GM21528 (cell line): ENCODE results near the gene ANO4.
"Not testable (repeated sequence)": the region's sequence is repeated elsewhere in the genome, so short reads cannot be mapped to it uniquely, and the experiment has no call there.

ENCODE experiments used
- ATAC-seq: cut with Tn5 transposase; IDR thresholded peaks from one replicate; pipeline ENCODE4 v1.9.1; 2021; ENCODE audit warnings: mild to moderate bottlenecking, moderate library complexity; ENCODE audit not compliant: unreplicated experiment, low FRiP score

The ANO4 gene

GRCh38 chr12:100867639-100868393 lies 73.2 kb downstream of the ANO4 start:
- ATAC-seq: no peak

- ATAC-seq: no peak
Observed at GRCh38 chr12:100868487-100868886, 73.9 kb downstream of the ANO4 start.

GRCh38 chr12:100871195-100871734 lies 76.7 kb downstream of the ANO4 start:
- ATAC-seq: no peak

- no peak for ATAC-seq
Observed at GRCh38 chr12:100875156-100875555, 80.6 kb downstream of the ANO4 start.

GRCh38 chr12:100875771-100876170 lies 81.2 kb downstream of the ANO4 start:
- no peak for ATAC-seq

- no peak for ATAC-seq
Observed at GRCh38 chr12:100877776-100878175, 83.2 kb downstream of the ANO4 start.

- ATAC-seq: no peak
Observed at GRCh38 chr12:100895192-100895591, 100.6 kb downstream of the ANO4 start.

DNA sequence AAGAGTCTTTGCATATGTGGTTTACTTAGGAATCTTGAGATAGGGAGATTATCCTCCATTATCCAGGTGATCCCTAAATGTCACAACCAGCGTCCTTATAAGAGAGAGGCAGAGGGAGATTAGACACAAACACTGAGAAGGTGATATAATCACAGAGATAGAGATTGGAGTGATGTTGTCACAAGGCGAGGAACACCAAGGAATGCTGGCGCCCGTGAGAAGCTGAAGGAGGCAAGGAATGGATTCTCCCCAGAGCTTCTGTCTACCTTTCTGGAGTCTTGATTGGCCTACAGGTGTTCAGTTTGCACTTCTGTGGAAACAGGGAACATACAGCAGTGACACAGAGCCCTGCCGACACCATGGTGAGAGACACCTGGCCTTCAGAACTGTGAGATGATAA lies 101.6 kb downstream of the ANO4 start:
- no peak for ATAC-seq

- ATAC-seq: no peak
Observed at GRCh38 chr12:100897240-100897639, 102.7 kb downstream of the ANO4 start.

- ATAC-seq: no peak
Observed at GRCh38 chr12:100899301-100899700, 104.7 kb downstream of the ANO4 start.

DNA sequence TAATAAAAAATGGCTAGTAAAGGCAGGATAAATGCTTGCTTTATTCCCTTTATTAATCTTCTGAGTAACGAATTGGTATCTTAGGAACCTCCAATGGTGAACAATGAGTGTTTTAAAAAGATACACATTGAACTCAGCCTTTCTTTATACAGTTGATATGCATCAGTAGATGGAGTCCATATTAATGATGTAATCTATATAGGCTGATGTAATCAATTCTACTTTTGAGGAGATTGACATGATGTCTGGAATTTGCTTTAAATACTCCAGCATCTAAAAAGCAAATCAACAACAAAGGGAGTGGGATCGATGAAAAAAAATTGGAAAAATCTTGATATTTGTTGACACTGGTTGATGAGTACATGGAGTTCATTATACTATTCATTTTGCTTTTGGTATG lies 106.2 kb downstream of the ANO4 start:
- ATAC-seq: no peak

- no peak for ATAC-seq
Observed at GRCh38 chr12:100901266-100901665, 106.7 kb downstream of the ANO4 start.

DNA sequence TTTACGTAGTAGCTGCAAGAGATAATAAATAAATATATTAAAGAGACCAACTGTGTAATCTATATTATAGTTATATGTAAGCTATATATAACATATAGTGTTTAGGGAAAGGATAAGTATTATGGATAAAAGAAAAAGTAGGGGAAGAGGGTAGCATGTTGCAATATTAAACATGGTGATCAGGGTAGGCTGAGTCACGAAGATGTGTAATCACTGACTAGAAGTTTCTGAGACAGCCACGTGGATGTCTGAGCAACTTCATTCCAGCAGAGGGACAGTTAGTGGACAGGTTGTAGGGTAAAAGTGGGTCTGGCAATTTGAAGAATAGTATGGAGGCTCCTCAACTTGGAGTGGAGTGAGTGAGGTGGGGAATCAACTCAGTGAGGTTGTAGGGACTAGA lies 109.7 kb downstream of the ANO4 start:
- no peak for ATAC-seq

GRCh38 chr12:100908501-100908900 lies 113.9 kb downstream of the ANO4 start:
- ATAC-seq: no peak

DNA sequence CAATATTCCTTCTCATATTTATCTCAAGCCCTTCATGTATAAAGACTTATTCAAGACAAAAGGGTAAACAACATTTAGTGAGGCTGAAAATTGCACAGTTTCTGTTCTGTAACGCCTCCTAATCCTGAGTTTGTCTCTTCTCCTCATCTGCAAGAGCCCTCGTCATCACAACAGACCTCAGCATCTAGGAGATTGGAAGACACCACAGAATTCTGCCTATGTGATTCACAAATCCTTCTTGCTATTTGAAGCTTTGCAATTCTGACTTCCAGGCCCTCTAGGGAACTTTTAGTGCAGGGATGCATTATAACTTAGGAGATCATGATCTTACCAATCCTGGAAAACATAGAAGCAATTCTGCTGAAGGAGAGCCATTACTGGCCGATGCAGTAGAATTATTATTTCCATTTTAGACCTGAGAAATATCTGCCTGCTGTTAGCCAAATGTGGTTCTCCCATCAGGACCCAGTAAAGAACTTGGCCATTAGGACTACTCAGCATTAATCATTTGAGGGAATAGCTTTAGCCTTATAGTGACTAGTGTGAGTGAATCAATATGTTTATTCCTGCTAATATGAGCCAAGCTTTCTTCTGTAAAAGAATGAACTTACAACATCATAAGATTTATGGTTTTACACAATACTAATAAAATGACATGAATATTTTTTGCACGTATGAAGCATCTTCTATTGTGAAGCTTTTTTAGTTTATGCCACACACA lies 119.5 kb downstream of the ANO4 start:
- no peak for ATAC-seq

GRCh38 chr12:100919116-100919515 lies 124.5 kb downstream of the ANO4 start:
- ATAC-seq: no peak

- ATAC-seq: no peak
Observed at GRCh38 chr12:100920493-100920892, 125.9 kb downstream of the ANO4 start.

GRCh38 chr12:100926669-100927248 lies 132.2 kb downstream of the ANO4 start:
- no peak for ATAC-seq

GRCh38 chr12:100927826-100928225 lies 133.2 kb downstream of the ANO4 start:
- no peak for ATAC-seq

- no peak for ATAC-seq
Observed at GRCh38 chr12:100932571-100932970, 138.0 kb downstream of the ANO4 start.

- not testable (repeated sequence) for ATAC-seq
Observed at GRCh38 chr12:100933531-100933930, 139.0 kb downstream of the ANO4 start.
